Peyer's patch (tissue), 4 donors: ENCODE measurements around the gene WDR43.

Source experiments
- CTCF ChIP-seq, 6 experiments: fragments of 450-650 bp in 4 of 6; fragments of 200-600 bp in 2 of 6; sonication (generic) in 1 of 6; IDR thresholded peaks; one replicate each; pipeline ENCODE4 v1.5.1; 2017 to 2019; ENCODE audit warnings: antibody characterized with exemption in 6 of 6, mild to moderate bottlenecking in 3 of 6, moderate library complexity in 1 of 6
- POLR2A ChIP-seq, 2 donors: fragments of 450-650 bp; IDR thresholded peaks; one replicate each; pipeline ENCODE4 v1.5.1; 2017; ENCODE audit warnings: antibody characterized with exemption in 2 of 2, mild to moderate bottlenecking in 2 of 2, moderate library complexity in 2 of 2

GRCh38 chr2:28906821-28907220 lies 12.4 kb downstream of the WDR43 start:
- TF ChIP-seq CTCF (IDR thresholded peaks at IDR 0.05) (no peak), POLR2A (IDR thresholded peaks at IDR 0.05) (no peak)
